HG02973 (cell line): ENCODE data around the gene TRAF3IP1.

Source experiments
- ATAC-seq: cut with Tn5 transposase; IDR thresholded peaks from one replicate; pipeline ENCODE4 v1.9.1; 2021; ENCODE audit warnings: moderate library complexity; ENCODE audit not compliant: unreplicated experiment

Gene TRAF3IP1

DNA sequence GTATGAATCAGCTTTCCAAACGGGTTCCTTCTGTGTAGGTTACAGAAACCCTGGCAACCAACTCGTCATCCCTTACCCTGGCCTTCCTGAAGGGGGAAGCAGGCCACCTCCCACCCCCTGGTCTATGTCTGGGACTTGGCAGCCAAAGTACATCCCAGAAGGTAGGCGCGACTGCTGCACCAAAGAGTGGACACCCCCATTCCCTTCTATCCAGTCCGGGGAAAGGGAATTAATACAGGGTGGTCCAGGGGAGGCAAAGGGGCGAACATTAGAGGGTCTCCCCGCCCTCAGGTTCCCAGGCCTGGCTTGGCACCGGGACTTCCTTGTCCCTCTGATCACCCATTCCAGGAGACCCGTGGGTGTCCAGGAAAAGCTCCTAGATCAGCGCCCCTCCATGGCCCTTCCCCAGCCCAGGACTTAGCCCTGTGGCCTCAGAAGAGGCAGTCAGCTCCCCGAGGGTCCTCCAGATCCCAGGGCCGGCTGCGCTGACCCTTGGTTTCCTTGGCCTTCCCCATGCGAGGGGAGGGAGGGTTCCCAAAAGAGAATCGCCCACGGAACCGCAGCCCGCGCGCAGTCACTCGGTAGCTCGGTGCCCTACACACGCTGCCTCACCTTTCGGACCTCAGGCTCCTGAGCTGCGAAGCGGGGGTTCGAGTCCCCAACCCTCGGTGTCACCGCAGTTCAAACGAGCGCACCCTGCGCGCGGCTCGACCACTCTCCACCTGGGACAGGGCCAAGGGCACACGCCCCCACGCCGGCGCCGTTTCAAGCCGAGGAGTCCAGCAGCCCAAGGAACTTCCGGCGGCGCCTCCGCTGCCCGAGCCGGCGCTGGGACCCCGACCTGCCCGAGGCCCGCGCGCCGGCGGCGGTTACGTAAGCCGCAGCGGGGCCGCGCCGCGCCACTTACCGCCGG lies 32.3 kb upstream of the TRAF3IP1 start, which contains the start of gene PER2:
TSS of gene PER2 (minus strand) at position 874 of the 913 bp plus-strand sequence. CDS start 10,674 bp downstream, outside the sequence.
- ATAC-seq, result peak; percentile 33

DNA sequence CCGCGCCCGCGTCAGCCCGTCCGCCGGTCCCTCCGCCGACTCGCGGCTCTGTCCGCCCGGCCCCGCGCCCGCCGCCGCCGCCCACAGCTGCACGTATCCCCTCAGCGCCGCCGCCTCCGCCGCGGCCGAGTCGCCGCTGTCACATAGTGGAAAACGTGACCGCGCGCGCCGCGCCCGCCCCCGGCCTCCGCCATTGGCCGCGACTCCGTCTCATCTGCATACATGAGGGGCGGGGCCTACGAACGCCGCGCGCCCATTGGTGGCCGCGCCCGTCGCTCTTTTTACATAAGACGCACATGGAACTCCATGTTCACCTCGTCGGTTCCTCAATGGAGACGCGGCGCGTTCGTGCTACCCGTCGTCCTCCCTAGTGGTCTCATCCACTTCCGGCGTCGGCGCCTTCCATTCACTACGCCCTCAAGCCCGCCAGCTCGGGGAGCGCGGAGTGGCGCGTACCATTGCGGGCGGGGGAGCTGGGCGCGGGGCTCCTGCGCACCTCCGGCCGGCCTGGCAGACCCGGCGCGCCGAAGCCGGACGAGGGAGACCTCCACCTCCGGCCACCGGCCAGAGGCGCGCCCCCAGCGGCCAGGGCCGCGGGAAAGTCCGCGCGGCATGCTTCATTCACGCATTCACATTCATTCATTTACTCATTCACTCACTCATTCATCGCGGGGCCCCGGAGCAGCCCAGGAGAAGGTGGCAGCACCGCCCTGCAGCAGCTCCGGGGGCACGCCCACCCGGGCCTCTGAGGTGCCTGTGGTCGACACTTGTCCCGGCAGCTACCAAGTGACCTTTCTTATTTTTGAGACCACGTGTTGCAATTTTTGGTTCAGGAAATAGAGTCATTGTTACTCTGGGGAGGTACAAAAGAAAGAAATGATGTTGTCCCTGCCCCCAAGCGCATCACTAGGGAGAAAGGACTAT lies 31.4 kb upstream of the TRAF3IP1 start:
- ATAC-seq, result peak; percentile 82

DNA sequence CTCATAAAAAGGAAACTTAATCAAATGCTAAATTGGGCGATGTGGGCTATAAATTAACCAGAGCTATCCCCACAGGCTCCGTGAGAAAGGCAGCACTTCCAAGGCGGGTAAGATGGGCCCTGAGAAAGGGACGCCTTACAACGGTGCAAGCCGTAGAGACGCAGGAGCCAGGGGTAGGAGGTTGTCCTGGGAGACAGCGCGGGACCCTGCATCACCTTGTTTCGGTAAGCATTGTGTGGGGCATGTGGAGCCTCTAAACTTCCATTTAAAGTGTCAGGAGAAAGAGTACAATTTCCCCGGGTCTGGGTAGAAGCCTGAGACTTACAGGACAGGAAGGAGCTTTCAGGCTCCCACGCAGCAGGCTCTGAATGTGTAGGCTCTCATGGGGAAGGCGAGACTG lies 30.7 kb upstream of the TRAF3IP1 start:
- ATAC-seq, result no peak

- no peak for ATAC-seq
These were observed 30.2 kb upstream of the TRAF3IP1 start for GRCh38 chr2:238290091-238290509.

DNA sequence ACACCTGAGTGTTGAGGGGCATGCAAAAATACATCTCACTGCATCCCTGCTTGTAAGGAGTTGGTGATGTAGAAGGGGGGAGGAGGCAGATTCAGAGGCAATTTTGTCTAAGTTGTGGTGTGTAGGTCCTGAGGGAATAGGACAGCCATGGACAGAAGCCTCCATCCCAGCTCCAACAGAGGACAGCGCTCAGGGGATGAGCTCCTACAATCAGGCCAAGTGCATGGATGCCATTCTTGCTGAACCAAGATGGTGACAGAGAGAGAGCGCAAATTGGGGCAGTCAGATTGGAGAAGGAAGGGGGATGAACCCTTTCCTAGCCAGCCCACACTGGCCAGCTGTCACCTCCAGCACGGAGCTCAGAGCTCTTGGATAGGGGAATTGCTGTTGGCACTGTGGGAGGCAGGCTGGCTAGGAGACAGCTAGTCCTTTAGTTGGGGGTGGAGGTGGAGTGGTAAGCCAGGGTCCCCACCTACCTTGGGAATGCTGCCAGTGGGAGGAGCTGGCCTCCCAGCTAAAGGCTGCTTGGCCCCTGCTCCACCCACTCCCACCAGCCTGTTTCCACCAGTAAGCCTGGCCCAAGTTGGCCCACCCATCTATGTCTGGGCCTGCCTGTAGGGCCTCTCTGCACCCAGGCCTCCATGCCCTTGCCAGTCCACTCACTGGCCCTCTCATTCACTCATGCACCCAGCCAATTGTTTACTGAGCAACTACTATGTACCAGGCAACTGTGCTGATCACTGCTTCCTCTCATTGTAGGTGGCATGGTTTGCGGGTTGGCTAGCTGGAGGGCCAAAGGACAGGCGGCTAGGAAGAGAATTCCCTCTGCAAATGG lies 29.4 kb upstream of the TRAF3IP1 start:
- no peak for ATAC-seq

DNA sequence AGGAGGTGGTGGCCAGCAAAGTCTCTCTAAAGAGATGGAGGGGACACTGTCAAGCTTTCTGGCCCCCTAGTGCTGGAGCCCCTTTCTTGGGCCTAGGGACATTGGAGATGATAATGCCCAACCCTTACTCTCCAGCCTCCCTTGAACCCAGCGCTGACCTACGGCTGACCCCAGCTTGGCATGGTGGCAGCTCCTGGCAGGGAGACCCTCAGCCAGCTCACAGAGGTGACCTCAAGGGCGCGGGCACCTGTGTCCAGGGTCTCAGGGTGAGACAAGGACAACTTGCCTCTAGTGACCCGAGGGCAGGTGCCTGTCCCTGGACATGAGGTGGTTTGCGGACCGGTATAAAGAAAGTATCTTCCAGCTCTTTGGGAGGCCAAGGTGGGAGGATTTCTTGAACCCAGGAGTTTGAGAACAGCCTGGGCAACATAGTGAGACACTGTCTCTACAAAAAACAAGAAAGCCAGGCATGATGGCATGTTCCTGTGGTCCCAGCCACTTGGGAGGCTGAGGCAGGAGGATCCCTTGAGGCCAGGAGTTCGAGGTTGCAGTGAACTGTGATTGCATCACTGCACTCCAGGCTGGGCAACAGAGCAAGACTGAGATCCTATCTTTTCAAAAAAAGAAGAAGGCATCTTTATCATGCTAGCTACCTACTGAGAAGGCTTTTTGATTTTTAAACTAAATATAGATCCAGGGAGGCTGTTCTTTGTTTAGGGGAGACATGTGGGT lies 28.6 kb upstream of the TRAF3IP1 start:
- ATAC-seq, result no peak

DNA sequence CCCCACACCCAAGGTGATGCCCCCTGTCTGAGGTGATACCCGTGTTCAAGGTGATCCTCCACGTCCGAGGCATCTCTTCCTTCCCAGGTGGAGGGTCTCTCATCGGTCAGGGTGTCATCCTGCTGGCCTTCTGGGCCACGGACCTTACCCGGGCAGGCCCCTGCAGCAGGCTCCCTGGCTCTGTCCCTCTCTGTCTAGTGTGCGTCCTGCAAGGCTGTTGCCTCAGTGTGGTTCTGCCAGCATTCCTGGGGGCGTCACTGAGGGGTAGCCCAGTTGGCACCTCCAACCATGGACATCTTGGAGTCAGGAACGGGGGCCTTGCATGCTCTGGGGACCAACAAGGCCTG lies 26.3 kb upstream of the TRAF3IP1 start:
- ATAC-seq, result no peak

- ATAC-seq, result no peak
These were observed 25.8 kb upstream of the TRAF3IP1 start for GRCh38 chr2:238294393-238295143.

- no peak for ATAC-seq
These were observed 24.9 kb upstream of the TRAF3IP1 start for GRCh38 chr2:238295144-238296112.

DNA sequence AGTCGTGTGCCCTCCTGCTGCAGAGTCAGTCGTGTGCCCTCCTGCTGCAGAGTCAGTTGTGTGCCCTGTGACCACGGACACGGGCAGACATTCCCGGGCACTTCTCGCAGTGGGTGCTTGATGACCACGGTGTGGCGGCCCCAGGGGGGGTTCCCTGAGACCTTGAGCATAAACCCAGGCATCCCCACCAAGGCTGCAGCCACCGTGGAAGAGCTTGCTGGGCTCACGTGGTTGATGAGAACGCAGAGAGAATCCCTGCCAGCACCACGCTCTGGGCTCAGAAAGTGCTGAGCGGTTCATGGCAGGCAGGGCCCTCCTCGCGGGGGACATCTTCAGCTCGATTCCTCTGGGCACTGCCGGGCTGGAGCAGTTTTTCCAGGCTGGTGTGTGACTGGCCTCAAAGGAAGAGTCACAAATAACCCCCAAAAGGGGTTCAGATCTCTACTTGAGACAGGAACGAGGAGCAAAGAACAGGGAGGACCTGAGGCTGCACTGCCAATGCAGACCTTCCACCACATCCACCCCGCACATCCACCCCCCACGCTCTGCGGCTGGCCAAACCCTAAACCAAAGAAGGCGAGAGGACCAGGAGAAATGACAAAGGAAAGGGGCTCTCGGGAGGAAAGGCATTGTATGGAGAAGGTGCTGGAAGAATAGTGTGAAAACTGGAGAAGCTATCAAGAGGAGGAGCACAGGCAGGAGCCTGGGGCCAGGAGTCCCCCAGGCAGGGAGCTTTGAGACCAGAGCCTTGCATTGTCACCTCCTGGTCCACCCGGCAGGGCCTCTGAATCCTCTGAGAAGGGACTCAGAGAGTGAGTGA lies 23.5 kb upstream of the TRAF3IP1 start:
- ATAC-seq, result no peak

- no peak for ATAC-seq
These were observed 20.5 kb upstream of the TRAF3IP1 start for GRCh38 chr2:238299803-238300202.

DNA sequence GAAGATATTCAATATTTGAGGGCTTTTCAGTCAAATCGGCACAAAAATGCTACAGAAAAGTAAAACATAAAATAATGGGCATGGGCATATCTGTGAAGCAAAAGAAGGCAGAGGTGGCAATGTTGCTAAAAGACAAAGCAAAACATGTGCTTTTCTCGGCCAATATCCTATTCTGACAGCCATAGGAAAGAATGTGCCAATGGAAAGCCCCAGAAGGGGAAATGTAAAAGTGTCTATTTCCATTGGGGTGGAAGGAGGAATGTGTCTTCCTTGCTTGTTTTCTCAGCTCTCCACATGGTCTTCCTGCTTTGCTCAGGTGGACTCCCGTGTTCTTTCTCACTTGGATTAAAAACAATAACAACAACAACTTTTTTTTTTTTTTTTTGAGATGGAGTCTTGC lies 18.2 kb upstream of the TRAF3IP1 start:
- ATAC-seq, result no peak

DNA sequence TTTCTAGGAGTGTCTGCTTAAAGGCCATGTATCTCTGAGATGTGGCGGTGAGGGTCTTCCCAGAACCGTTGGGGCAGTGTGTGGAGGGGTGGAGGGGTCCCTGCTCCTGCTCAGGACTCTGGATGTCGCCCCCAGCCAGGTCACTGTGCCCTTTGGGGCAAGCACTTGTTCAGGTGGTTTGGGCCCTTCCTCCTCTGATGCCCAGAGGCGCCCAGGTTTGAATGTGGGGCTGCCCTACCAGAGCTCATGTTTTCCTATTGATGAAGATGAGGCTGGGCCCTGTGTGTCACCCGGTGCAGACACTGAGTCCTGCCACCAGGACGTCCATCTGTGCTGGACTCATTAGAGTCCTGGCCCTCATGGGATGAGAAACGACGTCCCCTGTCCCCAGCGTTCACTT lies 17.6 kb upstream of the TRAF3IP1 start:
- no peak for ATAC-seq

DNA sequence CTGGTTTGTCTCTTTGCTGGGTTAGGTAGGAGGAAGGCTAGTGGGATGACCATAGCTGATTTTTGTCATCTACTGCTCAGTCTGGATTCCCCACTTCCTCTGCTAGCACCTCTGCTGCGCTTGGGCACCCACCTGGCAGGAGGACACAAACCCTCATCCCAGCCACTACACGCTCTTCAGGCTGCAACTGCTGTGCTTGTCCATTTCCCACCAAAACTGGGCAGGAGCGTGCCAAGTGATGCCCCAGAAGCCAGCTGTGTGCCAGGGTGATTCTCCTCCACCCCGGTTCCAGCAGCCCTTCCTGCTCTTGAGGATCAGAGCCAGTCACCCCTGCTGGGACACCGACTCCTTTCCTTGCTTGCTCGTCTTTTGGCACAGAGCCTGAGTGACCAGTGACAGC lies 16.2 kb upstream of the TRAF3IP1 start:
- no peak for ATAC-seq

- ATAC-seq, result no peak
These were observed 15.0 kb upstream of the TRAF3IP1 start for GRCh38 chr2:238305092-238305862.

GRCh38 chr2:238305965-238306671 lies 14.2 kb upstream of the TRAF3IP1 start:
- ATAC-seq, result no peak
